HepG2 (cell line): ENCODE data around the gene MTHFD2L. TPM values are rescaled to one million over a fixed set of nuclear protein-coding genes. Genes with fewer than 3 reads are reported as not detected.

ENCODE experiments used
- AKAP8 ChIP-seq: sonication (generic); formaldehyde crosslinking; IDR thresholded peaks from 2 replicates; pipeline ENCODE4 v1.5.1; 2020; ENCODE audit warnings: mild to moderate bottlenecking, missing genetic modification reagents
- CREB3 ChIP-seq: sonication (generic); formaldehyde crosslinking; IDR thresholded peaks from 2 replicates; pipeline ENCODE4 v1.5.0; 2020; ENCODE audit warnings: missing genetic modification reagents
- DR1 ChIP-seq: sonication (generic); formaldehyde crosslinking; IDR thresholded peaks from 2 replicates; pipeline ENCODE4 v1.8.0; 2021; ENCODE audit warnings: mild to moderate bottlenecking, missing genetic modification reagents, inconsistent platforms
- FOSL2 ChIP-seq: sonication (generic); formaldehyde crosslinking; IDR thresholded peaks from 2 replicates; pipeline ENCODE4 v1.4.0; 2020; ENCODE audit warnings: missing genetic modification reagents
- GTF3A ChIP-seq: sonication (generic); formaldehyde crosslinking; conservative IDR thresholded peaks from 2 replicates; pipeline ENCODE4 v1.4.0; 2020; ENCODE audit warnings: mild to moderate bottlenecking, missing genetic modification reagents
- KAT7 ChIP-seq: IDR thresholded peaks from 2 replicates; pipeline ENCODE4 v1.6.1; 2018; ENCODE audit warnings: borderline replicate concordance, missing compliant biosample characterization
- MTA1 ChIP-seq: sonication (generic); formaldehyde crosslinking; IDR thresholded peaks from 2 replicates; pipeline ENCODE4 v1.4.0; 2020; ENCODE audit warnings: missing genetic modification reagents, mild to moderate bottlenecking, borderline replicate concordance
- NCOA1 ChIP-seq: sonication (generic); formaldehyde crosslinking; IDR thresholded peaks from 2 replicates; pipeline ENCODE4 v1.9.0; 2021; ENCODE audit warnings: missing genetic modification reagents
- SAFB2 ChIP-seq: sonication (generic); formaldehyde crosslinking; IDR thresholded peaks from 2 replicates; pipeline ENCODE4 v1.5.1; 2020; ENCODE audit warnings: missing genetic modification reagents, low read depth, mild to moderate bottlenecking, borderline replicate concordance
- THAP8 ChIP-seq: sonication (generic); formaldehyde crosslinking; IDR thresholded peaks from 2 replicates; pipeline ENCODE4 v1.5.1; 2020; ENCODE audit warnings: missing genetic modification reagents, mild to moderate bottlenecking, borderline replicate concordance
- ZFP62 ChIP-seq: sonication (generic); formaldehyde crosslinking; IDR thresholded peaks from 2 replicates; pipeline ENCODE4 v1.4.0; 2020; ENCODE audit warnings: missing genetic modification reagents
- ZMYM4 ChIP-seq: sonication (generic); formaldehyde crosslinking; IDR thresholded peaks from 2 replicates; pipeline ENCODE4 v1.8.1; 2023; ENCODE audit warnings: mild to moderate bottlenecking, missing genetic modification reagents
- ZNF12 ChIP-seq: sonication (generic); formaldehyde crosslinking; IDR thresholded peaks from 2 replicates; pipeline ENCODE4 v1.5.0; 2020; ENCODE audit warnings: missing genetic modification reagents
- ZNF367 ChIP-seq: sonication (generic); formaldehyde crosslinking; IDR thresholded peaks from 2 replicates; pipeline ENCODE4 v1.4.0; 2020; ENCODE audit warnings: missing genetic modification reagents, borderline replicate concordance
- ZNF451 ChIP-seq: sonication (generic); formaldehyde crosslinking; IDR thresholded peaks from 2 replicates; pipeline ENCODE4 v1.5.0; 2020; ENCODE audit warnings: mild to moderate bottlenecking, missing genetic modification reagents
- ZNF530 ChIP-seq: sonication (generic); formaldehyde crosslinking; IDR thresholded peaks from 2 replicates; pipeline ENCODE4 v1.5.0; 2020; ENCODE audit warnings: low read depth, mild to moderate bottlenecking, missing genetic modification reagents
- ZNF562 ChIP-seq: sonication (generic); formaldehyde crosslinking; IDR thresholded peaks from 2 replicates; pipeline ENCODE4 v1.8.0; 2022; ENCODE audit warnings: missing genetic modification reagents, borderline replicate concordance
- ZSCAN9 ChIP-seq: IDR thresholded peaks from 2 replicates; pipeline ENCODE4 v1.6.1; 2016; ENCODE audit warnings: borderline replicate concordance
- polyA plus RNA-seq, 8 experiments: library from polyadenylated mRNA; depleted of rRNA in 3 of 8; stranded (reverse) in 7 of 8; unstranded in 1 of 8; fragments of >200 nt; fragmentation: Illumina TruSeq in 4 of 8; extraction: Trizol in 4 of 8; gene quantifications; 2 replicates each; pipeline versions ENCODE4 v1.2.1 to v1.2.3, GENCODE V29; 2011 to 2016; ENCODE audit warnings: low read depth in 4 of 8, missing spikeins in 1 of 8, mixed read lengths in 1 of 8; ENCODE audit not compliant: insufficient read depth in 1 of 8
- total RNA-seq, 5 experiments: library from RNA; depleted of rRNA; stranded (reverse); fragments of >200 nt; fragmentation: Illumina TruSeq; extraction: Trizol; gene quantifications; 2 replicates each; pipeline ENCODE4 v1.2.3, GENCODE V29; 2016; ENCODE audit warnings: low read depth in 1 of 5
- TF ChIP-seq, protein P1 (sequence below): IDR thresholded peaks from 2 replicates; pipeline ENCODE4 v1.6.1; 2016; ENCODE audit warnings: control low read depth
- TF ChIP-seq, protein P2 (sequence below), 2 experiments: sonication (generic) in 1 of 2; formaldehyde crosslinking in 1 of 2; IDR thresholded peaks; 2 replicates each; pipeline versions ENCODE4 v1.6.1 to v1.9.0; 2014 to 2022; ENCODE audit warnings: antibody characterized with exemption in 1 of 2, borderline replicate concordance in 1 of 2, inconsistent platforms in 1 of 2, low read depth in 1 of 2, missing genetic modification reagents in 1 of 2

The MTHFD2L gene
- total and polyA plus RNA-seq, 2 of the 13 experiments (the other 11 are each of a cell fraction or from before 2014, with no cell fraction given) = 10.5 to 14.9 TPM

- TF ChIP-seq AKAP8 (CRISPR knock-in tag) (peak; percentile 78; the same call in 1 of the 2 replicates), GTF3A (CRISPR knock-in tag) (no peak), ZNF12 (CRISPR knock-in tag) (no peak), MTA1 (CRISPR knock-in tag) (no peak), ZNF367 (CRISPR knock-in tag) (no peak), NCOA1 (CRISPR knock-in tag) (peak; percentile 72; the same call in 1 of the 2 replicates), ZNF562 (CRISPR knock-in tag) (no peak), KAT7 (CRISPR knock-in tag) (peak; percentile 52; the same call in 1 of the 2 replicates), DR1 (CRISPR knock-in tag) (no peak), ZMYM4 (CRISPR knock-in tag) (peak; percentile 56; the same call in 1 of the 2 replicates), ZFP62 (CRISPR knock-in tag) (no peak), SAFB2 (CRISPR knock-in tag) (no peak), ZNF530 (CRISPR knock-in tag) (no peak), ZNF451 (CRISPR knock-in tag) (no peak), ZSCAN9 (peak; percentile 73; the same call in 1 of the 2 replicates), FOSL2 (peak; percentile 77), THAP8 (CRISPR knock-in tag) (no peak), CREB3 (CRISPR knock-in tag) (no peak)
- TF ChIP-seq, protein P1, sequence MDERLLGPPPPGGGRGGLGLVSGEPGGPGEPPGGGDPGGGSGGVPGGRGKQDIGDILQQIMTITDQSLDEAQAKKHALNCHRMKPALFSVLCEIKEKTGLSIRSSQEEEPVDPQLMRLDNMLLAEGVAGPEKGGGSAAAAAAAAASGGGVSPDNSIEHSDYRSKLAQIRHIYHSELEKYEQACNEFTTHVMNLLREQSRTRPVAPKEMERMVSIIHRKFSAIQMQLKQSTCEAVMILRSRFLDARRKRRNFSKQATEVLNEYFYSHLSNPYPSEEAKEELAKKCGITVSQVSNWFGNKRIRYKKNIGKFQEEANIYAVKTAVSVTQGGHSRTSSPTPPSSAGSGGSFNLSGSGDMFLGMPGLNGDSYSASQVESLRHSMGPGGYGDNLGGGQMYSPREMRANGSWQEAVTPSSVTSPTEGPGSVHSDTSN (CRISPR knock-in tag) = peak; percentile 80
- TF ChIP-seq, protein P2, sequence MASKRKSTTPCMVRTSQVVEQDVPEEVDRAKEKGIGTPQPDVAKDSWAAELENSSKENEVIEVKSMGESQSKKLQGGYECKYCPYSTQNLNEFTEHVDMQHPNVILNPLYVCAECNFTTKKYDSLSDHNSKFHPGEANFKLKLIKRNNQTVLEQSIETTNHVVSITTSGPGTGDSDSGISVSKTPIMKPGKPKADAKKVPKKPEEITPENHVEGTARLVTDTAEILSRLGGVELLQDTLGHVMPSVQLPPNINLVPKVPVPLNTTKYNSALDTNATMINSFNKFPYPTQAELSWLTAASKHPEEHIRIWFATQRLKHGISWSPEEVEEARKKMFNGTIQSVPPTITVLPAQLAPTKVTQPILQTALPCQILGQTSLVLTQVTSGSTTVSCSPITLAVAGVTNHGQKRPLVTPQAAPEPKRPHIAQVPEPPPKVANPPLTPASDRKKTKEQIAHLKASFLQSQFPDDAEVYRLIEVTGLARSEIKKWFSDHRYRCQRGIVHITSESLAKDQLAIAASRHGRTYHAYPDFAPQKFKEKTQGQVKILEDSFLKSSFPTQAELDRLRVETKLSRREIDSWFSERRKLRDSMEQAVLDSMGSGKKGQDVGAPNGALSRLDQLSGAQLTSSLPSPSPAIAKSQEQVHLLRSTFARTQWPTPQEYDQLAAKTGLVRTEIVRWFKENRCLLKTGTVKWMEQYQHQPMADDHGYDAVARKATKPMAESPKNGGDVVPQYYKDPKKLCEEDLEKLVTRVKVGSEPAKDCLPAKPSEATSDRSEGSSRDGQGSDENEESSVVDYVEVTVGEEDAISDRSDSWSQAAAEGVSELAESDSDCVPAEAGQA (IDR thresholded peaks at IDR 0.05; ENCODE audit: low read depth) = 0 out of 2 replicates have a peak, but pooled peaks have one; percentile 21
- TF ChIP-seq, protein P2 (CRISPR knock-in tag; IDR thresholded peaks at IDR 0.05; ENCODE audit: borderline replicate concordance) = no peak; the same call in 1 of the 2 replicates
These were observed 44.2 kb downstream of the MTHFD2L start (continued) for GRCh38 chr4:74202062-74202586.
